Epidermal melanocyte (primary cell): Measurements from ENCODE around the gene GAGE13.
"Not testable (repeated sequence)": the region's sequence is repeated elsewhere in the genome, so short reads cannot be mapped to it uniquely, and the experiment has no call there.

Source experiments
- DNase-seq: peaks from one replicate; pipeline ENCODE4 v3.0.0; 2011; ENCODE audit warnings: low spot score; ENCODE audit not compliant: insufficient read length

Gene GAGE13

DNA sequence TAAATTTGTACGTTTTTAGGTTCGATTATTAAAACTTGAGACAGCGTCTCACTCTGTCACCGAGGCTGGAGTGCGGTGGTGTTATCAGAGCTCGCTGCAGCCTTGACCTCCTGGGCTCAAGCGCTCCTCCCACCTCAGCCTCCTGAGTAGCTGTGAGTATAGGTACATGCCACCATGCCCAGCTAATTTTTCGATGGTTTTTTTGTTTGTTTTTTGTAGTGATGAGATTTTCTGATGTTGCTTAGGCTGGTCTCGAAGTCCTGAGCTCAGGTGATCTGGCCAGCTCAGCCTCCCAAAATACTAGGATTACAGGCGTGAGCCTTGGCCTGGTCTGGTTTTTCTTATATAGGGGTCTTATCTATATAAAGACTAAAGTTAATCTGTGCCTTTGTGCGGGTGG is 961 bp upstream of the GAGE13 start:
- not testable (repeated sequence) for DNase-seq

- not testable (repeated sequence) for DNase-seq
Measured at GRCh38 chrX:49331841-49332240, 459 bp downstream of the GAGE13 start.

DNA sequence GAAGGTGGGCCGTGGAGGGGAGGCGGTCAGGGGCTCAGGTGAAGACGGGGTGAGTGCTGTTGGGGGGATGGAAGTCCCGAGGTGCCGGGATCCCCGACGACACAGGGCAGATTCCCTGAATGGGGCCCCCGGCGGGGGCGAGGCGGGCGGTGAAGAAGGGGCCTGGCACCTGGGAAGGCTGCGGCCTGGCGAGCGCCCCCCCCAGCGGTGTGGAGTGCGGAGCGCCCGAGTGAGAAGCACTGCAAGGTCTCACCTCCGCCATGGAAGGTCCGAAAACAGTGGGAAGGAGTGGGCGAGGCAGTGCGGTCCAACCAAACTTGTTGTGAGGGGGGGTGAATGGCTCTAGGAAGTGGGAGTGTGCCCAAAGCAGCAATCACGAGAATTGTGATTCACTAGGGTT is 10.1 kb downstream of the GAGE13 start:
- not testable (repeated sequence) for DNase-seq

DNA sequence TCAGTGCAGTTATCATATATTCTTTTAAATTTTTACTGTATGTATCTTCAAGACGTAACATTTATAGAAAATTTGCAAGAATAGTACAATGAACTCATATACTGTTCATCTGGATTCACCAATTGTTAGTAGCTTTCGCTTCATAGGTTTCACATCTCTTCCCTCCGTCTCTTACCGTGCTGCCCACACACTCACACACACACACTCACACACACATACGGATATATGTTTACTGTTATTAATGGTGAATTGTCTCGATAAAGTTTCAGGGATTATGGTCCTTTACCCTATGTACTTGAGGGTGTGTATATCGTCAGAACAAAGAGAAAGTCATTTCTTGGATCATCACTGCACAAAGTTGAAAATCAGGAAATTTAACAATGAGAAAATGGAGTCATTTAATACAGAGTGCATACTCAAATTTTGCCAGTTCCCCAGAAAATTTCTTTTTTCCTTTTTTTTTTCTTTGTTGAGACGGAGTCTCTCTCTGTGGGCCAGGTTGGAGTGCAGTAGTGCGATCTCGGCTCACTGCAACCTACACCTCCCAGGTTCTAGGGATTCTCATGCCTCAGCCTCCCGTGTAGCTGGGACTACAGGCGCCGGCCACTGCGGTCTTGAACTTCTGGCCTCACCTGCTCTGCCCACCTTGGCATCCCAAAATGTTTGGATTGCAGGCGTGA is 13.3 kb downstream of the GAGE13 start:
- DNase-seq = not testable (repeated sequence)

DNA sequence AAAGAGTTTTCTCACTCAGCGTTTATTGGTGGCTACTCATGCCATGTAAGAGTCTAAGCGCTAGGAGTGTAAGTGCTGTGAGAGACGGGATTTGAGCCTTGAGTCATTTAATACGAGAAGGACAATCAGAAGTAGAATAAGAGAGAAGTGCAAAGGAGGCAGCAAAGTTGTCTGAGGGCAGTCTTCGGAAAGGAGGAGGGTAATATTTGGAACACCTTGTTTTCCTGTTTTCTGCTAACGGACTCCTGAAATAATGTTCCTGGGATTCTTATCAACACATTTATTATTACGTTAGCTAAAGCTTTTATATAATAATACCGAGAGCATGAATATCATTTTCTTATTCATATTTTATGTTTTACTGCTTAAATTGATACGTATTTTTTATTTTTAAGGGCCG is 14.0 kb downstream of the GAGE13 start:
- DNase-seq = not testable (repeated sequence)

DNA sequence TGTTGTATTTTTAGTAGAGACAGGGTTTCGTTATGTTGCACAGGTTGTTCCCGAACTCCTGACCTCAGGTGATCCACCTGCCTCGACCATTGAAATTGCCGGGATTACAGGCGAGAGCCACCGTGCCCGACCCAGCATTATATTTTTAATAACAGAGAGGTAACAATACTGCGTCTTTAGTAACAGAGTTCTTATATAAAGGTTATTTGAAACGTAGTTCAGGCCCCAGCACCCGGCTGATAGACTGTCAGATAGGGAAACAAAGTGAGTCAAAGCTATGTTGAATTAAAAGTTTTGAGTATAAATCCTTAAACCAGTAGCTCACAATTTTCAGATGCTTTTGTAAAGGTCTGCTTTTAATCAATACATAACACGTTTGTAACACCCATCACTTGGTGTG is 14.8 kb downstream of the GAGE13 start:
- not testable (repeated sequence) for DNase-seq
